ENCODE measurements around the gene CRTC3. TPM values are rescaled to one million over a fixed set of nuclear protein-coding genes. Genes with fewer than 3 reads are reported as not detected.

CRTC3 gene
- total and polyA plus RNA-seq, 2 donors (not counting 3 experiments of a cell fraction or from before 2014, with no cell fraction given), result 16.2 to 26.4 TPM

- Histone ChIP-seq H3K27me3 (ENCODE audit: control insufficient read depth in 2 of 2, insufficient read depth in 2 of 2, low read length in 2 of 2) (no peaks in the 10 kb centered on the region), H4K20me1 (replicated peaks; ENCODE audit: control insufficient read depth, extremely low read depth, insufficient read depth, low read length) (no peaks in the 10 kb centered on the region), H3K4me3 (replicated peaks in 1 of 3; ENCODE audit: insufficient read depth in 1 of 3, low read depth in 1 of 3, low read length in 3 of 3) (no peak overlapping the region), H3K4me1 (ENCODE audit: control insufficient read depth, extremely low read depth, insufficient read depth, low read length) (peaks cover 7% of the 10 kb centered on the region), H3K4me2 (ENCODE audit: insufficient read depth, low read length) (no peak overlapping the region), H3K9me1 (replicated peaks; ENCODE audit: control insufficient read depth, extremely low read depth, insufficient read depth, low read length) (no peaks in the 10 kb centered on the region), H2AFZ (ENCODE audit: low read depth, low read length) (no peak overlapping the region), H3K27ac (ENCODE audit: insufficient read depth, low read depth, low read length) (no peak overlapping the region), H3K36me3 (ENCODE audit: control insufficient read depth in 2 of 2, extremely low read depth in 1 of 2, insufficient read depth in 2 of 2, low read length in 2 of 2) (no peaks in the 10 kb centered on the region), H3K9me3 (replicated peaks; ENCODE audit: control insufficient read depth, insufficient read depth, low read length) (no peaks in the 10 kb centered on the region), H3K79me2 (ENCODE audit: control insufficient read depth, insufficient read depth, low read length) (no peaks in the 10 kb centered on the region), H3K9ac (replicated peaks; ENCODE audit: extremely low read depth, insufficient read depth, low read length) (no peak overlapping the region)
- dilution Hi-C loops (cut with MboI; ENCODE audit: extremely low pct_ligation_motif_present, low sequenced_read_pairs) (no loop called here), intact Hi-C loops (cut with micrococcal nuclease) (no loop called here)
- CTCF ChIA-PET, result interaction anchor here (1.2 to 2.4 kb wide), 2 partner anchors 21 to 30 kb away, joined by 4 to 7 read pairs; no protein-coding TSS in a partner anchor
- no TSS peak for BruUV-seq (replicated peaks)
- POLR2A ChIA-PET, result no interaction called here
- FAIRE-seq, result no peak
- no peak for DNase-seq (ENCODE audit: low read depth, low spot score)
- TF ChIP-seq JUN (IDR thresholded peaks at IDR 0.05; ENCODE audit: borderline replicate concordance, insufficient read depth, insufficient read length, low read depth) (no peak), EZH2 (IDR thresholded peaks at IDR 0.05; ENCODE audit: borderline replicate concordance, low read depth, low read length, severe bottlenecking) (no peak)
These were observed 148.4 kb downstream of the CRTC3 start for GRCh38 chr15:90677807-90678790.

- H3K27ac ChIP-seq (ENCODE audit: insufficient read depth, low read depth, low read length), result no peak overlapping the region
- no peak overlapping the region for H3K9ac ChIP-seq (replicated peaks; ENCODE audit: extremely low read depth, insufficient read depth, low read length)
- no peak overlapping the region for H3K4me2 ChIP-seq (ENCODE audit: insufficient read depth, low read length)
- no peaks in the 10 kb centered on the region for H3K27me3 ChIP-seq (ENCODE audit: control insufficient read depth in 2 of 2, insufficient read depth in 2 of 2, low read length in 2 of 2)
- no peaks in the 10 kb centered on the region for H3K9me1 ChIP-seq (replicated peaks; ENCODE audit: control insufficient read depth, extremely low read depth, insufficient read depth, low read length)
- H3K9me3 ChIP-seq (replicated peaks; ENCODE audit: control insufficient read depth, insufficient read depth, low read length), result no peaks in the 10 kb centered on the region
- POLR2A ChIA-PET, result no interaction called here
- DNase-seq (ENCODE audit: low read depth, low spot score) (no peak), FAIRE-seq (no peak)
- no peak overlapping the region for H3K4me3 ChIP-seq (replicated peaks in 1 of 3; ENCODE audit: insufficient read depth in 1 of 3, low read depth in 1 of 3, low read length in 3 of 3)
- no peaks in the 10 kb centered on the region for H4K20me1 ChIP-seq (replicated peaks; ENCODE audit: control insufficient read depth, extremely low read depth, insufficient read depth, low read length)
- no peaks in the 10 kb centered on the region for H3K36me3 ChIP-seq (ENCODE audit: control insufficient read depth in 2 of 2, extremely low read depth in 1 of 2, insufficient read depth in 2 of 2, low read length in 2 of 2)
- TF ChIP-seq JUN (IDR thresholded peaks at IDR 0.05; ENCODE audit: borderline replicate concordance, insufficient read depth, insufficient read length, low read depth) (no peak), CTCF (IDR thresholded peaks at IDR 0.05; ENCODE audit: extremely low read depth in 1 of 2, insufficient read depth in 1 of 2, low read depth in 1 of 2, low read length in 2 of 2) (no peak), FOS (IDR thresholded peaks at IDR 0.05; ENCODE audit: borderline replicate concordance, insufficient read depth, low read length) (no peak)
- BruUV-seq (replicated peaks), result no TSS peak
- dilution Hi-C loops (cut with MboI; ENCODE audit: extremely low pct_ligation_motif_present, low sequenced_read_pairs), result no loop called here
- no peak overlapping the region for H2AFZ ChIP-seq (ENCODE audit: low read depth, low read length)
- no peaks in the 10 kb centered on the region for H3K79me2 ChIP-seq (ENCODE audit: control insufficient read depth, insufficient read depth, low read length)
- intact Hi-C loops (cut with micrococcal nuclease), result no loop called here
- peaks cover 7% of the 10 kb centered on the region for H3K4me1 ChIP-seq (ENCODE audit: control insufficient read depth, extremely low read depth, insufficient read depth, low read length)
- CTCF ChIA-PET, result interaction anchor here (0.6 kb wide), 1 partner anchor 35 kb away, joined by 3 read pairs; no protein-coding TSS in a partner anchor
These were observed 150.2 kb downstream of the CRTC3 start for GRCh38 chr15:90679959-90680358.
